Caco-2 (cell line): ENCODE data around the gene KCNG3. TPM values are rescaled to one million over a fixed set of nuclear protein-coding genes. Genes with fewer than 3 reads are reported as not detected.
"Not testable (repeated sequence)": the region's sequence is repeated elsewhere in the genome, so short reads cannot be mapped to it uniquely, and the experiment has no call there.

ENCODE experiments used
- BruUV-seq: library from RNA; stranded (reverse); fragments of 400-500 nt; replicated peaks from 2 replicates; lab custom pipeline; 2021; lab: Mats Ljungman, UMichigan
- CTCF ChIA-PET: fragments of 300-600 bp; sonication (Branson Sonifier 250); formaldehyde crosslinking; loops from one replicate; lab custom pipeline; 2022; ENCODE audit warnings: antibody characterized with exemption; lab: Charles Lee
- POLR2A ChIA-PET: fragments of 300-600 bp; sonication (Branson Sonifier 250); formaldehyde crosslinking; loops from one replicate; lab custom pipeline; 2022; ENCODE audit warnings: antibody characterized with exemption; lab: Charles Lee
- DNase-seq, 2 experiments: peaks; one replicate each; pipeline versions ENCODE4 v3.0.0 to v3.0.0-alpha.2; 2020 to 2022
- H3K27me3 ChIP-seq: replicated peaks from 2 replicates; pipeline ENCODE4 v1.6.0; 2011; ENCODE audit warnings: low read length; ENCODE audit not compliant: control insufficient read depth, insufficient read depth
- H3K36me3 ChIP-seq: 2 replicates; pipeline ENCODE4 v1.5.1; 2011; ENCODE audit warnings: low read length; ENCODE audit not compliant: control insufficient read depth, insufficient read depth
- H3K4me1 ChIP-seq: fragments of 250-450 bp; sonication (Bioruptor Pico); 2 replicates; pipeline ENCODE4 v1.5.1; 2020; ENCODE audit warnings: mild to moderate bottlenecking
- H3K4me3 ChIP-seq: 2 replicates; pipeline ENCODE4 v1.5.1; 2011; ENCODE audit warnings: low read depth, mild to moderate bottlenecking, control low read depth, low read length
- H3K9me3 ChIP-seq: fragments of 250-450 bp; sonication (Bioruptor Pico); 2 replicates; pipeline ENCODE4 v1.5.1; 2020; ENCODE audit warnings: mild to moderate bottlenecking, moderate library complexity
- H3K27ac Mint-ChIP-seq: one replicate; pipeline ENCODE4 v1.8.0; 2022; ENCODE audit warnings: mixed read lengths; ENCODE audit not compliant: unreplicated experiment
- H3K27me3 Mint-ChIP-seq: one replicate; pipeline ENCODE4 v1.8.0; 2022; ENCODE audit warnings: mixed read lengths; ENCODE audit not compliant: insufficient read depth, unreplicated experiment
- H3K36me3 Mint-ChIP-seq: one replicate; pipeline ENCODE4 v1.8.0; 2022; ENCODE audit warnings: mild to moderate bottlenecking, mixed read lengths; ENCODE audit not compliant: insufficient read depth, unreplicated experiment
- H3K4me1 Mint-ChIP-seq: one replicate; pipeline ENCODE4 v1.8.0; 2022; ENCODE audit warnings: low read depth, mixed read lengths; ENCODE audit not compliant: unreplicated experiment
- H3K4me3 Mint-ChIP-seq: one replicate; pipeline ENCODE4 v1.8.0; 2022; ENCODE audit warnings: mild to moderate bottlenecking, moderate library complexity, mixed read lengths; ENCODE audit not compliant: unreplicated experiment
- H3K9me3 Mint-ChIP-seq: one replicate; pipeline ENCODE4 v1.8.0; 2022; ENCODE audit warnings: mixed read lengths; ENCODE audit not compliant: unreplicated experiment
- intact Hi-C: fragments of 100-400 bp; cut with micrococcal nuclease; formaldehyde crosslinking; loops from one replicate; pipeline ENCODE4 v1.10.0; 2022; ENCODE audit not compliant: unreplicated experiment
- total RNA-seq: library from RNA; stranded (reverse); gene quantifications from 2 replicates; pipeline ENCODE4 v1.2.3, GENCODE V29; 2022
- TF ChIP-seq, protein P1 (sequence below), 2 experiments: fragments of 200-600 bp in 1 of 2; IDR thresholded peaks; 1 replicate in 1 of 2; 2 replicates in 1 of 2; pipeline versions ENCODE4 v1.5.1 to v1.8.0; 2011 to 2022; ENCODE audit warnings: antibody characterized with exemption in 1 of 2, control low read depth in 1 of 2, inconsistent platforms in 1 of 2, low read depth in 1 of 2, low read length in 1 of 2, mild to moderate bottlenecking in 1 of 2, moderate library complexity in 1 of 2; ENCODE audit not compliant: insufficient read depth in 1 of 2, severe bottlenecking in 1 of 2, unreplicated experiment in 1 of 2

KCNG3 gene
- total RNA-seq, 1 experiment from 2014 or later, result 1.1 TPM

DNA sequence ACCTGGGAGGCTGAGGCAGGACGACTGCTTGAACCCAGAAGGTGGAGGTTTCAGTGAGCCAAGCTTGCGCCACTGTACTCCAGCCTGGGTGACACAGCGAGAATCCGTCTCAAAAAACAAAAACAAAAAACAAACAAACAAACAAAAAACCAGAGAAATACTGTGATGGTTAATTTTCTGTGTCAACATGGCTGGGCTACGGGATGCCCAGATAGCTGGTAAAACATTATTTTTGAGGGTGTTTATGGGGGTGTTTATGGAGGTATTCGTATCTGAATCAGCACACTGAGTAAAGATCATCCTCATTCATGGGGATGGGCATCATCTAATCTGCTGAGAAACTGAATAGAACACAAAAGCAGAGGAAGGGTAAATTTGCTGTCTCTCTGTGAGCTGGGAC, 92.0 kb downstream of the KCNG3 start:
- intact Hi-C loops, result no loop called here
- H3K9me3 Mint-ChIP-seq, result no peaks in the 10 kb centered on the region
- no peaks in the 10 kb centered on the region for H3K4me1 Mint-ChIP-seq
- Histone ChIP-seq H3K36me3 (no peaks in the 10 kb centered on the region), H3K27me3 (no peaks in the 10 kb centered on the region), H3K4me3 (no peak overlapping the region), H3K4me1 (no peaks in the 10 kb centered on the region), H3K9me3 (no peaks in the 10 kb centered on the region)
- CTCF ChIA-PET, result no interaction called here
- TF ChIP-seq, protein P1, sequence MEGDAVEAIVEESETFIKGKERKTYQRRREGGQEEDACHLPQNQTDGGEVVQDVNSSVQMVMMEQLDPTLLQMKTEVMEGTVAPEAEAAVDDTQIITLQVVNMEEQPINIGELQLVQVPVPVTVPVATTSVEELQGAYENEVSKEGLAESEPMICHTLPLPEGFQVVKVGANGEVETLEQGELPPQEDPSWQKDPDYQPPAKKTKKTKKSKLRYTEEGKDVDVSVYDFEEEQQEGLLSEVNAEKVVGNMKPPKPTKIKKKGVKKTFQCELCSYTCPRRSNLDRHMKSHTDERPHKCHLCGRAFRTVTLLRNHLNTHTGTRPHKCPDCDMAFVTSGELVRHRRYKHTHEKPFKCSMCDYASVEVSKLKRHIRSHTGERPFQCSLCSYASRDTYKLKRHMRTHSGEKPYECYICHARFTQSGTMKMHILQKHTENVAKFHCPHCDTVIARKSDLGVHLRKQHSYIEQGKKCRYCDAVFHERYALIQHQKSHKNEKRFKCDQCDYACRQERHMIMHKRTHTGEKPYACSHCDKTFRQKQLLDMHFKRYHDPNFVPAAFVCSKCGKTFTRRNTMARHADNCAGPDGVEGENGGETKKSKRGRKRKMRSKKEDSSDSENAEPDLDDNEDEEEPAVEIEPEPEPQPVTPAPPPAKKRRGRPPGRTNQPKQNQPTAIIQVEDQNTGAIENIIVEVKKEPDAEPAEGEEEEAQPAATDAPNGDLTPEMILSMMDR (IDR thresholded peaks at IDR 0.05; ENCODE audit: insufficient read depth in 1 of 2, low read depth in 1 of 2, low read length in 1 of 2, severe bottlenecking in 1 of 2, unreplicated experiment in 1 of 2), result no peak
- H3K36me3 Mint-ChIP-seq, result no peaks in the 10 kb centered on the region
- no peak for DNase-seq
- POLR2A ChIA-PET, result no interaction called here
- H3K27me3 Mint-ChIP-seq, result no peaks in the 10 kb centered on the region
- H3K4me3 Mint-ChIP-seq, result no peak overlapping the region
- BruUV-seq, result no TSS peak
- no peak overlapping the region for H3K27ac Mint-ChIP-seq

DNA sequence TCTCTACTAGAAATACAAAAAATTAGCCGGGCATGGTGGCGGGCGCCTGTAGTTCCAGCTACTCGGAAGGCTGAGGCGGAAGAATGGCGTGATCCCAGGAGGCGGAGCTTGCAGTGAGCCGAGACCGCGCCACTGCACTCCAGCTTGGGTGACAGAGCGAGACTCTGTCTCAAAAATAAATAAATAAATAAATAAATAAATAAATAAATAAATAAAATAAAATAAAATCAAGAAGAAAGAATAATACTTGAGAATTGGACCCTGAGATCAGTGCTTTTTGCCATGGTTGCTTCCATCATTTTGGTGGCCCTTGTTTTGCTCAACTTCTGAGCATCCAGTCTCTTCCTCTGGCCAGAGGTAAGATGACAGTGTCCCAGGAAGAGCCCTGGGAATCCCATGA, 95.7 kb downstream of the KCNG3 start:
- H3K9me3 Mint-ChIP-seq, H3K36me3 ChIP-seq, H3K27me3 Mint-ChIP-seq, BruUV-seq, H3K9me3 ChIP-seq, POLR2A ChIA-PET, DNase-seq, H3K4me1 ChIP-seq, intact Hi-C loops, H3K4me1 Mint-ChIP-seq, H3K36me3 Mint-ChIP-seq, H3K27ac Mint-ChIP-seq, H3K4me3 ChIP-seq, H3K4me3 Mint-ChIP-seq, CTCF ChIA-PET, H3K27me3 ChIP-seq: not testable (repeated sequence)

DNA sequence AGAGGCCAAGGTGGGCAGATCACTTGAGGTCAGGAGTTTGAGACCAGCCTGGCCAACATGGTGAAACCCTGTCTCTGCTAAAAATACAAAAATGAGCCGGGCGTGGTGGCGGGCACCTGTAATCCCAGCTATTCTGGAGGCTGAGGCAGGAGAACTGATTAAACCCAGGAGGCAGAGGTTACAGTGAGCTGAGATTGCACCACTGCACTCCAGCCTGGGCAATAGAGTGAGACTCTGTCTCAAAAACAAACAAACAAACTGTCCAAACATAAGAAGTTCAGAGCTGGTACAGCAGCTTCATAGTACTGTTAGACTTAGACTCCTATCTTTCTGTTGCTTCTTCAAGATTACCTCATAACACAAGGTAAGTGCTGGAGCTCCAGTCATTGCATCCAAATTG, 100.5 kb downstream of the KCNG3 start:
- H3K27ac Mint-ChIP-seq, H3K36me3 Mint-ChIP-seq, H3K27me3 Mint-ChIP-seq, DNase-seq, H3K4me1 ChIP-seq, H3K4me3 Mint-ChIP-seq, intact Hi-C loops, H3K36me3 ChIP-seq, BruUV-seq, CTCF ChIA-PET, H3K9me3 ChIP-seq, H3K27me3 ChIP-seq, H3K4me1 Mint-ChIP-seq, H3K9me3 Mint-ChIP-seq, POLR2A ChIA-PET, H3K4me3 ChIP-seq: not testable (repeated sequence)

DNA sequence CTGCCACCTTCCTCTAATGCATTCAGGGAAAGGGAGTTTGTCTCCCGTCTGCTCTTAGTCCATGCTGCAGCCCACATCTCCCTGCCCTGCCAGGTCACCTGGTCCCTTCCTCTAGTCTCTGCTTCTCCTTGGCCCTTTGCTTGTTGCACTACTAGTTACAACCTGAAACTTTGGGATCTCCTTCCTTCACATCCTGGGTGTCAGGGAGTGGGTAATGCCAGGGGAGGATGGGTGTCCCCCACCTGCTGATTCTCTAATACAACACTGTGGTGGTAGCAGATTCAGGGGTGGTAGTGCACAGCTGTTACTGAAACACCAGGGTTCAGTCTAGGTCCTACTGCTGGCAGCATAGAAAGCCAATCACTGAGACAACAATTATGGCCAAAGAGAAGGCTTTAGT, 101.6 kb downstream of the KCNG3 start:
- BruUV-seq, result no TSS peak
- Histone ChIP-seq H3K9me3 (no peaks in the 10 kb centered on the region), H3K36me3 (no peaks in the 10 kb centered on the region), H3K4me1 (no peaks in the 10 kb centered on the region), H3K27me3 (no peaks in the 10 kb centered on the region), H3K4me3 (no peak overlapping the region)
- Mint-ChIP-seq H3K27ac (no peak overlapping the region), H3K4me1 (no peaks in the 10 kb centered on the region), H3K27me3 (no peaks in the 10 kb centered on the region), H3K9me3 (no peaks in the 10 kb centered on the region), H3K36me3 (no peaks in the 10 kb centered on the region), H3K4me3 (no peak overlapping the region)
- CTCF ChIA-PET, result no interaction called here
- POLR2A ChIA-PET, result interaction anchor here (0.6 kb wide), 1 partner anchor 305 kb away, joined by 5 read pairs; no protein-coding TSS in a partner anchor
- no peak for DNase-seq
- intact Hi-C loops, result no loop called here
- TF ChIP-seq, protein P1 (IDR thresholded peaks at IDR 0.05; ENCODE audit: insufficient read depth in 1 of 2, low read depth in 1 of 2, low read length in 1 of 2, severe bottlenecking in 1 of 2, unreplicated experiment in 1 of 2), result no peak

Other genes with a start within 250 kb of the KCNG3 start
- gene COX7A2L, start 132.8 kb downstream of the KCNG3 start, total RNA-seq, result 117 and 125 TPM in 2 replicates
- 85.4 and 85.7 TPM in 2 replicates for gene MTA3, start 74.7 kb upstream of the KCNG3 start, total RNA-seq